SU-DHL-6 (cell line): ENCODE data around the gene IFITM2.

Source experiments
- EZH2phosphoT487 ChIP-seq: fragments of 200-600 bp; sonication (generic), shearing (Covaris generic); conservative IDR thresholded peaks from 2 replicates; pipeline ENCODE4 v1.6.1; 2018; ENCODE audit warnings: mild to moderate bottlenecking, antibody characterized with exemption, low read length, moderate library complexity, mixed read lengths
- TF ChIP-seq, protein P1 (sequence below): fragments of 200-600 bp; sonication (generic); IDR thresholded peaks from one replicate; pipeline ENCODE4 v1.5.1; 2017; ENCODE audit warnings: antibody characterized with exemption, mild to moderate bottlenecking, low read length, moderate library complexity; ENCODE audit not compliant: insufficient read depth, poor library complexity, severe bottlenecking

DNA sequence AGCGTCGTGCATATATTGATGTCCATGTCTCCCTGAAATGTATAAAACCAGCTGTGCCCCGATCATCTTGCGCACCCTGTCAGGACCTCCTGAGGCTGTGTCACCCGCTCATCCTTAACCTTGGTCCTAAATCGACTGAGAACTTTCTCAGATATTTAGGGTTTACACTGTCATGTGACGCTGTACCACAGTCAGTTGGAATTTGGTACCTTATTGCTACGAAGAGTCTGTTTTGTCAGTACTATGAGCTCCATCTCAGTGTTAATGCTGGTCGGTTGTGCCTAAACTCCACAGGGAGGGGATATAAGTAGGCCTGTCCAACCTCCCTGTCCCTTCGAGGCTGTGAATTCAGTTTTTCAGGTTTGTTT lies 1.8 kb upstream of the IFITM2 start:
- TF ChIP-seq, protein P1, sequence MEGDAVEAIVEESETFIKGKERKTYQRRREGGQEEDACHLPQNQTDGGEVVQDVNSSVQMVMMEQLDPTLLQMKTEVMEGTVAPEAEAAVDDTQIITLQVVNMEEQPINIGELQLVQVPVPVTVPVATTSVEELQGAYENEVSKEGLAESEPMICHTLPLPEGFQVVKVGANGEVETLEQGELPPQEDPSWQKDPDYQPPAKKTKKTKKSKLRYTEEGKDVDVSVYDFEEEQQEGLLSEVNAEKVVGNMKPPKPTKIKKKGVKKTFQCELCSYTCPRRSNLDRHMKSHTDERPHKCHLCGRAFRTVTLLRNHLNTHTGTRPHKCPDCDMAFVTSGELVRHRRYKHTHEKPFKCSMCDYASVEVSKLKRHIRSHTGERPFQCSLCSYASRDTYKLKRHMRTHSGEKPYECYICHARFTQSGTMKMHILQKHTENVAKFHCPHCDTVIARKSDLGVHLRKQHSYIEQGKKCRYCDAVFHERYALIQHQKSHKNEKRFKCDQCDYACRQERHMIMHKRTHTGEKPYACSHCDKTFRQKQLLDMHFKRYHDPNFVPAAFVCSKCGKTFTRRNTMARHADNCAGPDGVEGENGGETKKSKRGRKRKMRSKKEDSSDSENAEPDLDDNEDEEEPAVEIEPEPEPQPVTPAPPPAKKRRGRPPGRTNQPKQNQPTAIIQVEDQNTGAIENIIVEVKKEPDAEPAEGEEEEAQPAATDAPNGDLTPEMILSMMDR, result no peak
- TF ChIP-seq EZH2phosphoT487, result no peak
